ENCODE measurements around the gene SPDEF.

Gene SPDEF

DNA sequence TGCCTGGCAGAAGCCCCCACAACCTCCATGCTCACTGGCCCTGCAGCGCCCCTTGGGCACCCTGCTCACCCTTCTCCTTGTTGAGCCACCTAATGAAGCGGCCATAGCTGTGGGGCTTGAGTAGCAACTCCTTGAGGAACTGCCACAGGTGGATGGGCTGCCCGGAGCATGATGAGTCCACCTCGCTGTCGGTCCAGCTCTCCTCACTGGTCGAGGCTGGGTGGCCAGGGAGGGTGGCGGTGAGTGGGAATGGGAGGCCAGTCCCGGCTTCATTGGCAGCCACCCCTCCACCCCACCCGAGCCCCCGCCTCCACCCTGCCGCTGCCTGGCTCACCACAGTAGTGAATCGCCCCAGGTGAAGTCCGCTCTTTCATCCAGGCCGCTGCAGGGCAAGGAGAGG lies 16.9 kb downstream of the SPDEF start:
- CTCF ChIA-PET, result no interaction called here
- H3K27ac ChIP-seq (ENCODE audit: extremely low read depth, low read depth, low read length), result no peak overlapping the region
- POLR2A ChIA-PET, result no interaction called here
- H3K4me3 ChIP-seq (ENCODE audit: low read depth, low read length), result no peak overlapping the region
- no peak for TF ChIP-seq ZNF394 (tag by site-specific recombination; IDR thresholded peaks at IDR 0.05; ENCODE audit: borderline replicate concordance)
- no peak for TF ChIP-seq ZNF624 (tag by site-specific recombination; IDR thresholded peaks at IDR 0.05)
- TF ChIP-seq, protein P1, sequence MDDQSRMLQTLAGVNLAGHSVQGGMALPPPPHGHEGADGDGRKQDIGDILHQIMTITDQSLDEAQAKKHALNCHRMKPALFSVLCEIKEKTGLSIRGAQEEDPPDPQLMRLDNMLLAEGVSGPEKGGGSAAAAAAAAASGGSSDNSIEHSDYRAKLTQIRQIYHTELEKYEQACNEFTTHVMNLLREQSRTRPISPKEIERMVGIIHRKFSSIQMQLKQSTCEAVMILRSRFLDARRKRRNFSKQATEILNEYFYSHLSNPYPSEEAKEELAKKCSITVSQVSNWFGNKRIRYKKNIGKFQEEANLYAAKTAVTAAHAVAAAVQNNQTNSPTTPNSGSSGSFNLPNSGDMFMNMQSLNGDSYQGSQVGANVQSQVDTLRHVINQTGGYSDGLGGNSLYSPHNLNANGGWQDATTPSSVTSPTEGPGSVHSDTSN (CRISPR knock-in tag; IDR thresholded peaks at IDR 0.05), result no peak
- TF ChIP-seq HOXD13 (CRISPR knock-in tag; IDR thresholded peaks at IDR 0.05; ENCODE audit: borderline replicate concordance), result no peak
- TF ChIP-seq SCRT2 (tag by site-specific recombination; IDR thresholded peaks at IDR 0.05), result no peak
- TF ChIP-seq IKZF3 (tag by site-specific recombination; IDR thresholded peaks at IDR 0.05), result no peak
- no peak for TF ChIP-seq GLI2 (tag by site-specific recombination; IDR thresholded peaks at IDR 0.05; ENCODE audit: borderline replicate concordance, low read depth)
- H3K36me3 ChIP-seq (ENCODE audit: control insufficient read depth in 2 of 2, insufficient read depth in 1 of 2, low read length in 2 of 2), result no peaks in the 10 kb centered on the region
- H3K9me3 ChIP-seq (ENCODE audit: control insufficient read depth, insufficient read depth, low read depth, low read length), result no peaks in the 10 kb centered on the region
- no peaks in the 10 kb centered on the region for H3K4me1 ChIP-seq (ENCODE audit: control insufficient read depth, insufficient read depth, low read length)

DNA sequence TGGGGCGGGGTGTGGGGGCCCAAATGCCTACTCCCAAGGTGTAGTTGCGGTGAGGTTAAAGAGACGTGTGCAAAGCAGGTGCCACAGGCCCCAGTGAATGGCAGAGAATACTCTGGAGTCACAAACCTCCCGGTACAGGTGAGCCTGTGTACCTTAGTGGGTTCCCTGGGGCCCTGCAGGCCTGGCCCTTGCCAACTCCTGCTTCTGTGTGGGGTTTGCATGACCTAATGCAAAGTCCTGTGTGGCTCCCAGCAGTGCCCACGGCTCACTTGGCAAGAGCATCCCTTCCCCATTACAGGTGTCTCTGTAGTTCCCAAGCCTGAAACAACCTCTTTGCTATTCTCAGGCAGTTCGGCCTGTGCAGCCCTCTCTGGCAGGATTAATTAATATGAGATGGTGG lies 17.5 kb downstream of the SPDEF start:
- Histone ChIP-seq H3K4me3 (ENCODE audit: low read depth, low read length) (no peak overlapping the region), H3K4me1 (ENCODE audit: control insufficient read depth, insufficient read depth, low read length) (no peaks in the 10 kb centered on the region), H3K27ac (ENCODE audit: extremely low read depth, low read depth, low read length) (no peak overlapping the region), H3K36me3 (ENCODE audit: control insufficient read depth in 2 of 2, insufficient read depth in 1 of 2, low read length in 2 of 2) (no peaks in the 10 kb centered on the region), H3K9me3 (ENCODE audit: control insufficient read depth, insufficient read depth, low read depth, low read length) (no peaks in the 10 kb centered on the region)
- POLR2A ChIA-PET, result no interaction called here
- TF ChIP-seq GFI1B (tag by site-specific recombination; IDR thresholded peaks at IDR 0.05), result no peak
- no peak for TF ChIP-seq ZNF837 (tag by site-specific recombination; IDR thresholded peaks at IDR 0.05)
- no peak for TF ChIP-seq KLF8 (tag by site-specific recombination; IDR thresholded peaks at IDR 0.05)
- no peak for TF ChIP-seq ZNF16 (tag by site-specific recombination; IDR thresholded peaks at IDR 0.05; ENCODE audit: low read depth)
- TF ChIP-seq MEIS1 (CRISPR knock-in tag; IDR thresholded peaks at IDR 0.05; ENCODE audit: borderline replicate concordance), result no peak
- TF ChIP-seq BCL11A (tag by site-specific recombination; IDR thresholded peaks at IDR 0.05; ENCODE audit: low read depth), result no peak
- TF ChIP-seq KLF16 (tag by site-specific recombination; IDR thresholded peaks at IDR 0.05), result no peak
- no peak for TF ChIP-seq ZBTB1 (tag by site-specific recombination; IDR thresholded peaks at IDR 0.05)
- CTCF ChIA-PET, result no interaction called here

DNA sequence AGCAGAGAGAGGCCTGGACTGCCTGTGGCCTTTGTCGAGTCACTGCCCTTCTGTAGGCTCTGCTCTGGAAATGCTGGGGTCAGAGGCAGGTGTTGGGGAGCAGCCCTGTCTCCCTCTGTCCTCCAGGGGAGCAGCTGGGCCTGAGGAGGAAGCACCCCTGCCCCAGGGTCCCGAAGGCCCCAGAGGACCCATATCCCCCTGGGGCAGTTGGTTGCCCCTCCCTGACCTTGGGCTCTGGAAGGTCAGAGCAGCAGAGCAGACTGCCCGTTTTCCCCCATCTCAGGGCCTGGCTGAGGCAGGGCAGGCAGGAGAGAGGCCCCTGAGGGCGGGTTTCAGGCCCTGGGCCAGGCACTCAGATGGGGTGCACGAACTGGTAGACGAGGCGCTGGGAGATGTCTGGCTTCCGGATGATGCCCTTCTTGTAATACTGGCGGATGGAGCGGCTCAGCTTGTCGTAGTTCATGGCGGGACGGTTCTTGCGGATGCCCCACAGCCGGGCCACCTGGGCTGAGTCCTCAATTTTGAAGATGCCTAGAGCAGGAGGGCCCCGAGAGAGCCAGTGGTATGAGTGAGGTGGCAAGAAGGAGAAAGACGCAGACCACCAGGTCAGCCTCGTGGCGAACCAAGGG lies 18.1 kb downstream of the SPDEF start:
- H3K36me3 ChIP-seq (ENCODE audit: control insufficient read depth in 2 of 2, insufficient read depth in 1 of 2, low read length in 2 of 2), result no peaks in the 10 kb centered on the region
- TF ChIP-seq ZFP41 (tag by site-specific recombination; IDR thresholded peaks at IDR 0.05; ENCODE audit: borderline replicate concordance) (no peak), ZNF157 (tag by site-specific recombination; IDR thresholded peaks at IDR 0.05) (no peak), ZBTB7A (tag by site-specific recombination; IDR thresholded peaks at IDR 0.05; ENCODE audit: low read depth) (no peak), ZBTB26 (tag by site-specific recombination; optimal IDR thresholded peaks at IDR 0.05) (no peak), ATF2 (tag by site-specific recombination; IDR thresholded peaks at IDR 0.05; ENCODE audit: low read depth) (no peak), ZNF2 (tag by site-specific recombination; IDR thresholded peaks at IDR 0.05) (no peak), GLIS1 (tag by site-specific recombination; IDR thresholded peaks at IDR 0.05) (no peak), ZNF362 (tag by site-specific recombination; IDR thresholded peaks at IDR 0.05) (no peak)
- H3K9me3 ChIP-seq (ENCODE audit: control insufficient read depth, insufficient read depth, low read depth, low read length), result no peaks in the 10 kb centered on the region
- ChIA-PET CTCF (no interaction called here), POLR2A (no interaction called here)
- H3K4me1 ChIP-seq (ENCODE audit: control insufficient read depth, insufficient read depth, low read length), result no peaks in the 10 kb centered on the region
- no peak overlapping the region for H3K4me3 ChIP-seq (ENCODE audit: low read depth, low read length)
- H3K27ac ChIP-seq (ENCODE audit: extremely low read depth, low read depth, low read length), result no peak overlapping the region

All from HEK293 (cell line).